ENCODE data around the gene SPACDR. TPM values are rescaled to one million over a fixed set of nuclear protein-coding genes. Genes with fewer than 3 reads are reported as not detected.

Gene SPACDR
- total RNA-seq, 1 donor from 2014 or later: not detected

GRCh38 chr7:100488333-100489095 is 24.5 kb upstream of the SPACDR start:
- Histone ChIP-seq H3K27ac (no peak overlapping the region), H3K36me3 (no peaks in the 10 kb centered on the region), H3K9me3 (no peaks in the 10 kb centered on the region), H3K4me3 (no peak overlapping the region), H3K27me3 (no peaks in the 10 kb centered on the region), H3K4me1 (peaks cover 20% of the 10 kb centered on the region)
- no peak for DNase-seq (ENCODE audit: extremely low spot score in 2 of 2)
- intact Hi-C loops (cut with DNase I): no loop called here
- TF ChIP-seq POLR2A (IDR thresholded peaks at IDR 0.05): no peak
- TF ChIP-seq CTCF (IDR thresholded peaks at IDR 0.05): no peak
- TF ChIP-seq POLR2AphosphoS5 (IDR thresholded peaks at IDR 0.05; ENCODE audit: insufficient read depth in 1 of 2, low read depth in 1 of 2): no peak

- H3K4me1 ChIP-seq: peaks cover 25% of the 10 kb centered on the region
- H3K36me3 ChIP-seq: no peaks in the 10 kb centered on the region
- no peak for TF ChIP-seq POLR2AphosphoS5 (IDR thresholded peaks at IDR 0.05; ENCODE audit: insufficient read depth in 1 of 2, low read depth in 1 of 2)
- TF ChIP-seq POLR2A (IDR thresholded peaks at IDR 0.05): no peak
- no peak for TF ChIP-seq CTCF (IDR thresholded peaks at IDR 0.05)
- no peaks in the 10 kb centered on the region for H3K27me3 ChIP-seq
- H3K27ac ChIP-seq: no peak overlapping the region
- no peak for DNase-seq (ENCODE audit: extremely low spot score in 2 of 2)
- no peaks in the 10 kb centered on the region for H3K9me3 ChIP-seq
- intact Hi-C loops (cut with DNase I): no loop called here
- no peak overlapping the region for H3K4me3 ChIP-seq
These were observed 22.8 kb upstream of the SPACDR start for GRCh38 chr7:100486753-100487446.

GRCh38 chr7:100486111-100486636 is 22.1 kb upstream of the SPACDR start:
- intact Hi-C loops (cut with DNase I): no loop called here
- DNase-seq (ENCODE audit: extremely low spot score in 2 of 2): no peak
- peaks cover 25% of the 10 kb centered on the region for H3K4me1 ChIP-seq
- no peaks in the 10 kb centered on the region for H3K27me3 ChIP-seq
- H3K9me3 ChIP-seq: no peaks in the 10 kb centered on the region
- H3K4me3 ChIP-seq: no peak overlapping the region
- H3K27ac ChIP-seq: no peak overlapping the region
- no peaks in the 10 kb centered on the region for H3K36me3 ChIP-seq
- no peak for TF ChIP-seq CTCF (IDR thresholded peaks at IDR 0.05)

GRCh38 chr7:100485471-100485876 is 21.4 kb upstream of the SPACDR start:
- Histone ChIP-seq H3K27me3 (no peaks in the 10 kb centered on the region), H3K36me3 (no peaks in the 10 kb centered on the region), H3K9me3 (no peaks in the 10 kb centered on the region), H3K4me3 (no peak overlapping the region), H3K4me1 (peaks cover 25% of the 10 kb centered on the region), H3K27ac (no peak overlapping the region)
- DNase-seq (ENCODE audit: extremely low spot score in 2 of 2): no peak
- TF ChIP-seq POLR2A (IDR thresholded peaks at IDR 0.05): no peak
- no peak for TF ChIP-seq POLR2AphosphoS5 (IDR thresholded peaks at IDR 0.05; ENCODE audit: insufficient read depth in 1 of 2, low read depth in 1 of 2)
- no peak for TF ChIP-seq CTCF (IDR thresholded peaks at IDR 0.05)
- intact Hi-C loops (cut with DNase I): no loop called here

GRCh38 chr7:100484673-100485045 is 20.6 kb upstream of the SPACDR start:
- intact Hi-C loops (cut with DNase I): no loop called here
- DNase-seq (ENCODE audit: extremely low spot score in 2 of 2): no peak
- Histone ChIP-seq H3K9me3 (no peaks in the 10 kb centered on the region), H3K27me3 (no peaks in the 10 kb centered on the region), H3K4me3 (peak overlapping the region; percentile 53 to 60), H3K27ac (no peak overlapping the region), H3K4me1 (peaks cover 26% of the 10 kb centered on the region), H3K36me3 (no peaks in the 10 kb centered on the region)
- TF ChIP-seq POLR2A (IDR thresholded peaks at IDR 0.05) (no peak), CTCF (IDR thresholded peaks at IDR 0.05) (no peak), POLR2AphosphoS5 (IDR thresholded peaks at IDR 0.05; ENCODE audit: insufficient read depth in 1 of 2, low read depth in 1 of 2) (no peak)

Measured in vagina (tissue), 2 donors.